SH-SY5Y (cell line): Measurements from ENCODE around the gene MEAK7.

ENCODE experiments used
- GATA2 ChIP-seq: IDR thresholded peaks from 2 replicates; pipeline ENCODE4 v1.6.1; 2011; ENCODE audit warnings: mild to moderate bottlenecking, low read depth, low read length
- GATA3 ChIP-seq: IDR thresholded peaks from 2 replicates; pipeline ENCODE4 v1.6.1; 2011; ENCODE audit warnings: low read depth, mild to moderate bottlenecking, low read length, moderate library complexity

MEAK7 gene

DNA sequence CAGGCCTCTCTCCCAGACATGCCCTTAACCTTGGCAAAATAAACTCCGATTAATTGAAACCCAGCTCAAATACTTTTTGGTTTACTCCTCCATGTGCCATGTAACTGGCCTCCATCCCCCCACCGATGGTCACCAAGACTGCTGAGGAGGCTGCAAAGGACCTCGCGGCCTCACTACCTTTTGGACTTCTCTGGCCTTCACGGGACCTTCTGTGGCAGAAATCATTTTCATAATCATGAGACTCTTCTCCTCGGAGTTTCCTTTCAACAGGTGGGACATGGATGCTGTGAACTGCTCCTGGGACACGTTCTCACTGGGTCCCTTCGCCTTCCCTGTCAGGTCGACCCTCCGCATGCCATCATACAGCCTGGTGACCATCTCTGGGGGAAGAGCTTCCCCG is 9.0 kb downstream of the MEAK7 start:
- TF ChIP-seq GATA3, result no peak
- TF ChIP-seq GATA2, result no peak

DNA sequence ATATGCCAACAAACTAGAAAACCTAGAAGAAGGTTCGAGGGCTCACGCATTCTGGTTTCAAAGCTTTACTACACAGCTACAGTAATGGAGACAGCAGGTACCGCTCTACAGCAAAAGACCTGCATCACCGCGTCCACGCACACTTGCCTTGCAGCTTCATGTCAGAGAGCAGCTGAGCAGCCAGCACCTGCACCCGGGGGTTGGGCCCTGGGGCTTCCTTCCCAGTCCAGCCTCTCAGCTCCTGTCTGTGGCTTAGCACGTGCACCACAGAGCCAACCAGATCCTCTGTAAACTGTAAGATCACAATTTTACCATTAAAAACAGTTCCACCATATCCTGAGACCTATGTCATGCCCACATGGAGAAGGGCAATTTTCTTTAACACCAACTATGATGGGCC is 15.3 kb downstream of the MEAK7 start:
- TF ChIP-seq GATA3 (no peak), GATA2 (no peak)

DNA sequence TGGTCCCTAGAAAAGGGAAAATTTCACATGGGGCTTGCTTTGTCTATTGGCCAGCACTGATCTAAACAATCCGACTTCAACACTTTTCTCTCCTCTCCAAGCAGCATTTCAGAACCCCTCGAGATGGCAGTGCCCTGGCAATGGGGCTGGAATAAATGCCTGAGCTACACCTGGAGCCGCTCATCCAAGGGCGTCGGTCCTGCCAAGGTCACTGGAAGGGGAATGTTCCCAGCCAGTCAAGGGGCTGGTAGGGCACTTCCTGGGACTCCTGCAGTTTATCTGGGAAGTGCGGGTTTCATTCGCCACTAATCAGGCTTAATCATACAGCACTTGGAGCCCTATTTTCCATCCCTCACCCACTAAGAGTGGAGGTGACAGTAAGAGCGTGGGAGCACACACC is 17.1 kb downstream of the MEAK7 start:
- TF ChIP-seq GATA3 (no peak), GATA2 (no peak)

DNA sequence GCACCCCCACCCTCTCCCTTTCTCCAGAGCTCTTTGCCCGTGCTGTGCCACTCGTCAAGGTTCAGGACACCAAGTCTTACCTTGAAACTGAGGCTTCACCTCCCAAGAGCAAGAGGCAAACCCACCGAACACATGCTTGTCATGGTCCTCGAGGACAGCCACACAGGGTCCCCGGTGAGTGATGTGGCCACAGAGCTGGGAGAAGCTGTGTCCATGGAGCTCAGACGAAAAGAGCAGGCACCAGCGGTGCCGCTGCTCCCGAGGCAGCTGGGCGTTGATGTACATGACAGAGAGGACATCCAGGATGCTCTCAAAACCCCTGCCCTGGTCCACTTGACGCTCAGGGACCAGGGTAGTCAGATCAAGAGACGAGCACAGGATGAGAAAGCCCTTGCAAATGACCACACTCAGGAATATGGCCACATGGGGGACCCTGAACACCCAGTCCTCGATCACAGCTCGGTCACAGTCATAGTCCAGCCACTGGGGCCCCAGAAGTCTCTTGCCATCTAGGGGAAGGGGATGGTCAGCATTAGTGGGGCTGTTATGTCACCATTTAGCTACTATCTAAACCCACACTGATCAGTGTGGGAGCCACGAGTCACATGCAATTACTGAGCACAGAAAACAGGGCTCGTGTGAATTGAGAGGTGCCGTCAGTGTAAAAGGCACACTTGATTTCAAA is 17.8 kb downstream of the MEAK7 start:
- no peak for TF ChIP-seq GATA2

DNA sequence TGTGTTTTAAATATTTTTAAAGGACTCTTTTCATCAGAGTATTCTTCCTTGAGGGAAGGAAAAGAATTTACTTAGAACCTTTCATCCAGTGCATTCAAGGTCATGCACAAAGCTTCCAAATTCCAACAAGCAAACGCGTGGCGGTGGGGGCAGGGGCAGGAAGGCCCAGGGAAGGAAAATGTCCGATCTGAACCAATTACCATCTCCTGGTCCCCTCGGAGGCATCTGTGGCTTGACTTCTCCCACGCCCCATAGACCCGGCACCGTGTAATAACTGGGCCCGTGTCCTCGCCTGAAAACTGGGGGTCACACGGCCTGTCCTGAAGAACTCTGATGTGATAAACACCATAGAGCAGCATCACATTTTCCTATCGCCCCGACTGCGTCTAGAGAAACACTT is 18.3 kb downstream of the MEAK7 start:
- TF ChIP-seq GATA2, result no peak
- no peak for TF ChIP-seq GATA3

DNA sequence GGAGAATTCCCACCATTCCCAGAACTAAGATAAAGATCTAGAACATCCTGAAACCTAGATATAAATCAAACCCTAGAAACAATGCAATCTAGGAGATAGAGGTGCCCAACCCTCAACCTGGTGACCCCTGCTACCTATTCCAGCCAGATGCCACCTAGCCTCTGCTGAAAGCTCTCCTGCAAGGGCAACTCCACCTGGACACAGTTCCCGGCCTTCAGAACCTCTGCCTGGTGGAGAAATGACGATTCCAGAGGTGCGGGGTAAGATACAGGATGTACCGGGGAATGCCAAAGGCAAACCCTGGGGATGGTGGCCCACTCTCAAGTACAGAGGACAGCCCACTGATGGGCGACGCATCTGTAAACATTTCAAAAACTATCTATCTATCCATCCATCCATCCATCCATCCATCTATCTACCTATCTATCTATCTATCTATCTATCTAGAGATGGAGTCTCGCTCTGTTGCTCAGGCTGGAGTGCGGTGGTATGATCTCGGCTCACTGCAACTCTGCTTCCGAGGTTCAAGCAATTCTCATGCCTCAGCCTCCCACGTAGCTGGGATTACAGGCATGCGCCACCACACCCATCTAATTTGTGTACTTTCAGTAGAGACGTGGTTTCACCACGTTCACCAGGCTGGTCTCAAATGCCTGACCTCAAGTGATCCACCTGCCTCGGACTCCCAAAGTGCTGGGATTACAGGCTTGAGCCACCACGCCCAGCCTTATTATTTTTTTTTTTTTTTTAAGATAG is 19.0 kb downstream of the MEAK7 start:
- TF ChIP-seq GATA2 (no peak), GATA3 (no peak)

DNA sequence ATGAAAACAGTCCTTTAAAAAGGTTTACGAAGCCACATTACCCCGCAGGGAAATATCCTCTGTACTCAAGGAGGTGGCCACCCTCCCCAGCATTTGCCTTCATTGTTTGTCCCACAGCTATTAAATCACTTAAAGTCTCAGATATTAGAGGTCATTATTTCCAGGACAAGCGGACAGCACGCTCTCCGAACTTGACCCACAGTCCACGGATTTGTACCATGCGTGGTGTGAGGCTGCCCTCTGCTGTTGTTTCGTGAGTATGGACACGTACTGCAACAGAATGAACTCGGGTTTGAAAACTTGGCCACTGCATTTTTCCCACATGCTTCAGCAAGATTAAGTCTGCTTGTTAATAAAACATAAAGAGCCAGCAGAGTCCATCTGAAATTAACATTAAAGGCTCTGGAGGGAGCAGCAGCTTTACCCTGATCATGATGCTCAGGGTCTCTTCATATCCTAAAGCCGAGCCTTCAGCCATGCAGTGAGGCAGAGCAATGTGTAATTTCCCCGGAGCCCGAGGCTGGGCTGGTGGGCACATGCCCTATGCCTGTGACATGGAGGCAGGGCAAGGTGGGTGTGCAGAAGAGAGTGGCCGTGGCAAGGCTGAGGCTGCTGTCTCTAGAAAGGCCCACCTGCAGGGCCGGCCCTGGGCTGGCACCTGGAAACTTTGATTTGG is 19.7 kb downstream of the MEAK7 start:
- TF ChIP-seq GATA2 (no peak), GATA3 (no peak)

DNA sequence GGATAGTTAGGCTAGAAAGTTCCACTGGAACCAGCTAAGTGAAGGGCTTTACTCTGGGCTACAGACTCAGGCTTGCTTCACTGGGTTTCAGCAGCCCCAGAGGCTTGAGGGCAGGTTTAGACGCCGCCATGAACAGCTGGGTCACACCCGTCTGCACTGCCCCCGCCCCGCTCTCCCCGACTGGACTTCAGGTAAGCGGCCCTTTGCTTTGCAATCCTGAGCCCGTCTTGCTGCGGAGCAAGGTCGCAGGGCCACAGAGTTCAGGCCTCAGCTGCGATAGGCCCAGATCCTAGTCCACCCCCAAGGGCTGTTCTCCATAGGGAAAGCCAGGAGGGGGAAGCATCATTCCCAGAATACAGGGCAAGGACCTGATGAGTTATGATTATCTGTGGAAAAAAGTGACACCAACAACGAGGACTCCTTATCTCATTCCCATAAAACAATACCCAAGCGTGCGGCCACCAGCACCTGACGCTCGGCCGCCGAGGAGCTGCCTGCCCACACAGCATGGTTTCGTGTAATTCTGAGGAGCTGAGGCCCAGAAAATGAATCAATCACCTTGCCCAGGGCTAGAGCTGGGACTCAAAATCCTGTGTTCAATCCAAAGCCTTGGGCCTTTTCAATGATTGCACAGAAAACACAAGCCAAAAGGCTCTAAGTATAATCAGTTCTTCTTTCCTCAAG is 20.4 kb downstream of the MEAK7 start:
- TF ChIP-seq GATA3 (no peak), GATA2 (no peak)

DNA sequence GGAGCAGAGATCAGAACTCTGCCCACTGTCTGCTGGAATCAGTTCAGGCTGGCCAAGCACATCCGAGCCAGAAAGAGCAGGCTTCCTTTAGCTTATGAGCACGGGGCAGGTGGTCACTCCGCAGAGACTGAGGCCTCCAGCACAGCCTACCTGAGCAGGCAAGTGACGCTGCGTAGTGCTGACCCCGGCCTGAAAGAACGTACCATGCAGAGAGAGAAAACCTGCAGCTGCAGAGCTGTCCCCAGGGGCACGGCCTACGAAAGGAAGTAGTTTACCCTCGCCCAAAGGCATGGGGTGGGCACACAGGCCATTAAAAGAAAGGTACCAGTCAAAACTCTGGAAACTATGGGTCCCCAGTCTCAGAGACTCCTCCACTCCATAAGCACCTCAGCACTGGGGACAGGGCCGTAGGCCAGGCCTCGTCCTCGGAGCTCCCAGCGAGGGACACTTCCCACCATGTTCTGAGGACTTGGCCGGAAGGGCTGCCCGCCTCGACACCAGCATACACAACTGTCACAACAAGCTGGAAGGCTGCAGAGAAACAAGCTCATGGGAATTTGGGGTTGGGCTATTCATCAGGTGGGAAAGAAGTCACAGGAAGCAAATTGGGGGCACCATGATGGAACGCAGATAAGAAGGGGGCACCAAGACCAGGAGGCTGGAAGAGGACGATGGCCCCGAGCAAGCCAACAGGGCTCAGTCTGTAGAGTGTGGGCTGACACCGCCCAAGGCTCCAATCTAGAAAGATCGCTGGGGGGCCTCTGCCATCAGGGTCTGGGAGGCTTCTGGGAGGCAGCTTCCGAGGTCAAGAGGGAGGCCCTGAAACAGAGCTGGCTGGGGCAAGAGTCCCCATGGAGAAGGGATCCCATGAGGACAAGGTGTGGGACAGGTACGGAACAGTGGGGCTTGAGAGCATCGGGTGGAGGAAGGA is 21.2 kb downstream of the MEAK7 start:
- no peak for TF ChIP-seq GATA3
- TF ChIP-seq GATA2, result no peak

DNA sequence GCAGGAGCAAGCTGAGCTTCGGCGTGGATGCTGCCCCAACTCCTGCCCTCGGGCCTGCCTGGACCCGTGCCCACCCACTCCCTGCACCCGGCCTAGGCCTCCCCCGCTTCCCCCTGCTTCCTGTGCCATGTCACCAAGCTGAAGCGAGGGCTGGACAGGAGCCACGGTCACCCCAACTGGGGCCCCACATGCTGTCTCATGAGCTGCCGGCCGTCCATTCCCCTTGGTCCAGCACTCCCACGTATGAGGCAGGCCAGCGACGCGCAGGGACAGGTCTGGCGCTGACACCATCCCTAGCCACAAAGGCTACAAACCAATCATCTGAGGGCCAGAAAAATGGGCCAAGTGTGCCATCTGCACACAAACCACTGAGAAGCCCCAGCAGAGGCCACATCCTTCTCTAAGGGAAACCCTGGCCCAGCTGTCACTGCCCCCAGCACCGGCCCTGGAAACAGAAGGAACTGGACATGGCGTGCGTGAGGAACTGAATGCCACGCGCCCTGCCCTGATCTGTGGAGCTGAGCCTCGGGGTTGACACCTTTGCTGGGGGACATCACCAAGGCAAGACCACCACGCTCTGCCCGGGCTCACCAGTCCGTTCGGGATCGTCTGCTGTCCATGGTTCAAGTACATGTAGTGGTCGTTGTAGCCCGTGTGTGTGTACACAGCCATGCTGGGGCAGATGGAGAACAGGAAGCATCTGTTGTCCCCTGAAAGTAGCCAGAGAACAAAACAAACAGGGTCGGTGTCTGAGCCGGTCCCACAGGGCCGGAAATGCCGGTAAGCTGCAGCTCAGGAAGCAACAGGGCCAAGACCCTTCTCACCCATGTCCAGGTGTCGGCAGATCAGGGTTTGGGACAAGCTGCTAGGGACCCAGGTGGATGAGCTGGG is 22.2 kb downstream of the MEAK7 start:
- no peak for TF ChIP-seq GATA3
- no peak for TF ChIP-seq GATA2

DNA sequence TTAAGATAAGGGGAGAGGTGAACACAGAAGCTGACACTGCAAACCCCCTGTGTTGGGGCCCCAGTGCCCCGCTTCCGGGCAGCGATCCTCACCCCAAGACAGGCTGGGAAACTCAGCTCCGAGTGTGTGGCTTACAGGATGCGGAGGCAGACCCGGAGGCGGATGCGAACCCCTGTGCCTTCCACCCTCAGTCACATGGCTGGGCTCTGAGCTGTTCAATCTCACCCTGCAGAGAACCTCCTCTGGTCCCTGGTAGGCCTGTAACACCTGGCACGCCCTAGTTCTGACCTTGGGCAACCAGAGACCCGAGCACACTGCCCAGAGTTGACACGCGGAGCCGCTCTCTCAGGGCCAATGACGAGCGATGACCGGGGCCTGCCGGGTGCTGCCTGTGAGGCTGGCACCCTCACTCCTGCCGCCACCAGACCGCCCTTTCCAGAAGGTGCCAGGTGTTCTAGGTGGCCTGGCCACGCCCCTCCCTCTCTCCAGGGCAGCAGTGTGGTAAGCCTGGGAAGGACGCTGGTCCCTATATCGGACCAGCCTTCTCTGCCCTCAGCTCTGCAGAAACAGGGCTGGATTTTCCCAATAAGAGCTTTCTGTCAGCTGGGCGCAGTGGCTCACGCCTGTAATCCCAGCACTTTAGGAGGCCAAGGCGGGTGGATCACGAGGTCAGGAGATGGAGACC is 23.3 kb downstream of the MEAK7 start:
- no peak for TF ChIP-seq GATA3
